NB4 (cell line): ENCODE results near the gene TMED9.

Experiments used
- DNase-seq: peaks from one replicate; pipeline ENCODE4 v3.0.0; 2010; ENCODE audit warnings: low read depth
- H3K4me3 ChIP-seq: one replicate; pipeline ENCODE4 v1.5.1; 2011; ENCODE audit warnings: mild to moderate bottlenecking, low read depth, low read length, moderate library complexity
- MAX ChIP-seq: IDR thresholded peaks from 2 replicates; pipeline ENCODE4 v1.6.1; 2011; ENCODE audit warnings: low read depth, low read length
- MYC ChIP-seq: IDR thresholded peaks from 2 replicates; pipeline ENCODE4 v1.6.1; 2011; ENCODE audit warnings: low read depth, low read length
- POLR2A ChIP-seq: IDR thresholded peaks from 2 replicates; pipeline ENCODE4 v1.6.1; 2011; ENCODE audit warnings: mild to moderate bottlenecking; ENCODE audit not compliant: insufficient read length; ENCODE audit errors: extremely low read depth
- TF ChIP-seq, protein P1 (sequence below): IDR thresholded peaks from one replicate; pipeline ENCODE4 v1.5.1; 2012; ENCODE audit warnings: low read depth, low read length

Gene TMED9

DNA sequence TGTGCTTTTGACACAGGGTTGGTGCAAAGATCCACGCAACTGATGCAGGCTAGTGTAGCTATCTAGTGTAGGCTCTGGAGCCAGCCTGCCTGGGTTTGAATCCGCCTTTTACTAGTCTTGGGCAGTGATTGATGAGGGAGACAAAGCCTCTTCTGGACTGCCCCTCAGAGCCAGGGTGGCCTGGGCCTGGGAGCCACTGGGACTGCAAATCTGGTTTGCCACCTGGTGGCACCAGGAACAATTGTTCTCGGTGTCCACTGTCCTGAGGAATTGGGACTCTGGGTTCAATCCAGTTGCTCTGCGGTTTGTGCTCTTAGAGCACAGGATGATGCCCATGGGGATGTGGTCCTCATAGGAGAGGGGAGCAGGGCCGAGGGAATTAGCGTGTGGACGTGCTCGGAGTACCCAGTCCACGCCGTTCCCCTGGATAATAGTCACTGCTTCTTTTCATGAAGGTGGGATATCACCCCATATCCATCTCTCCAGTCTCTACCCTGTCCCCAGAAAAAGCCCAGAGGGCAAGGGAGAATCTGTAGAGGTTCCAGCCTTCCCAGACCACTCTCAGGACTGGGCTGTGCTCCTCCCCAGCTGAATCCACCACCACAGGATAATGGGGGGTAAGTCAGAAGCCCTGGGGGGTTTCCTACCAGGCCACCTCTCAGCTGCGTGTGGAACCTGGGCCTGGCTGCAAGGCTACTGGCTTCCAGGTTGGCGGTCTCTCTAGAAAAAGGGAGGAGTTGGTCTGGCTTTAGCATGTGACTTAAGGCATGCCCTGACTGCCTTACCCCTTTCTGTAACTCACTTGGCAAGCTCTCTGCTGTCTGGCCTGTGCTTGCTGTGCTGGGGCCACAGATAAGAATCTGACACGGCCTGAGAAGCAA, 9.8 kb downstream of the TMED9 start:
- TF ChIP-seq, protein P1, sequence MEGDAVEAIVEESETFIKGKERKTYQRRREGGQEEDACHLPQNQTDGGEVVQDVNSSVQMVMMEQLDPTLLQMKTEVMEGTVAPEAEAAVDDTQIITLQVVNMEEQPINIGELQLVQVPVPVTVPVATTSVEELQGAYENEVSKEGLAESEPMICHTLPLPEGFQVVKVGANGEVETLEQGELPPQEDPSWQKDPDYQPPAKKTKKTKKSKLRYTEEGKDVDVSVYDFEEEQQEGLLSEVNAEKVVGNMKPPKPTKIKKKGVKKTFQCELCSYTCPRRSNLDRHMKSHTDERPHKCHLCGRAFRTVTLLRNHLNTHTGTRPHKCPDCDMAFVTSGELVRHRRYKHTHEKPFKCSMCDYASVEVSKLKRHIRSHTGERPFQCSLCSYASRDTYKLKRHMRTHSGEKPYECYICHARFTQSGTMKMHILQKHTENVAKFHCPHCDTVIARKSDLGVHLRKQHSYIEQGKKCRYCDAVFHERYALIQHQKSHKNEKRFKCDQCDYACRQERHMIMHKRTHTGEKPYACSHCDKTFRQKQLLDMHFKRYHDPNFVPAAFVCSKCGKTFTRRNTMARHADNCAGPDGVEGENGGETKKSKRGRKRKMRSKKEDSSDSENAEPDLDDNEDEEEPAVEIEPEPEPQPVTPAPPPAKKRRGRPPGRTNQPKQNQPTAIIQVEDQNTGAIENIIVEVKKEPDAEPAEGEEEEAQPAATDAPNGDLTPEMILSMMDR: no peak
- TF ChIP-seq POLR2A (no peak), MYC (no peak), MAX (no peak)
- no peak for DNase-seq
- no peak overlapping the region for H3K4me3 ChIP-seq

DNA sequence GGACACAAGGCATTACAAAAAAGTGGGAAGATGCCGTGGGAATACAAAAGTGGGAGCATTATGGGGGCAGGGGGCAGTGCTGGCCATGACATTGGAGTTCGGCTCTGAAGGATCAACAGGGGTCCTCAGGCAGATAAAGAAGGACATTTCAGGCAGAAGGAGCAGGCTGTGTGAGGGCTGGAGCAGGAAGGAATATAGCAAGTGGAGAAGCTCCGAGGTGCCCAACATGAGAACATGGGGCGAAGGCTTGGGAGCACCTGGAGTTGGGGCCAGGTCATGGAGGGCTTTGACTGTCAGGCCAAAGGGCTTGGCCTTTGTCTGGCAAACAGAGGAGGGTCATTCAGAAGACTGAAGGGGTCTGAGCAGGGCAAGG, 10.4 kb downstream of the TMED9 start:
- TF ChIP-seq, protein P1: no peak
- TF ChIP-seq POLR2A (no peak), MYC (no peak), MAX (no peak)

GRCh38 chr5:177603631-177604030, 11.6 kb downstream of the TMED9 start:
- TF ChIP-seq, protein P1: no peak
- TF ChIP-seq MYC: no peak
- TF ChIP-seq MAX: no peak
- no peak for DNase-seq
- no peak overlapping the region for H3K4me3 ChIP-seq

More for the DNA sequence above, 10.4 kb downstream of the TMED9 start:
- no peak overlapping the region for H3K4me3 ChIP-seq
- no peak for DNase-seq

DNA sequence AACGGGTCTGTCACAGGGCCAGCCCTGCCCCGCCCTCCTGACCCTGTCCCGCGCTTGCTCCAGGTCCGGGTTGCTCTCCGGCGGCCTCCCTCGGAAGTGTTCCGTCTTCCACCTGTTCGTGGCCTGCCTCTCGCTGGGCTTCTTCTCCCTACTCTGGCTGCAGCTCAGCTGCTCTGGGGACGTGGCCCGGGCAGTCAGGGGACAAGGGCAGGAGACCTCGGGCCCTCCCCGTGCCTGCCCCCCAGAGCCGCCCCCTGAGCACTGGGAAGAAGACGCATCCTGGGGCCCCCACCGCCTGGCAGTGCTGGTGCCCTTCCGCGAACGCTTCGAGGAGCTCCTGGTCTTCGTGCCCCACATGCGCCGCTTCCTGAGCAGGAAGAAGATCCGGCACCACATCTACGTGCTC, 12.1 kb downstream of the TMED9 start:
- no peak overlapping the region for H3K4me3 ChIP-seq
- no peak for DNase-seq
- TF ChIP-seq, protein P1: no peak
- TF ChIP-seq MYC (no peak), MAX (no peak), POLR2A (no peak)

DNA sequence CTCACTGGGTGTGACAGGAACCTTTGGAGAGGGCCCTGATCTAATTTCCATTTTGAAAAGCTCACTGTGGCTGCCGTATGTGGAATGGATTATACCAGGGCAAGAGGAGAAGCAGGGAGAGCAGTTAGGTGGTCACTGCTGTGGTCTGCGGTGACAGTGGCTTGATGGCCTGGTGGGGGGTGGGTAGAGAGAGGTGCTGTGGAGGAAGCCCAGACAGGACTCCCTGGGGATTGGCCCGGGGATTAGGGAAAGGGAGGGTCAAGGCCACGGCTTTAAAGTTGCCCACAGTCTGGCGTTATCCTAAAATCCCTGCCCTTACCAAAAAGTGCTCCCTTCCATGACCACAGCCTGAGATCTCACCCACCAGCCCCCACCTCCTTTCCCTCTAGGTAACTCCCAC, 12.7 kb downstream of the TMED9 start:
- no peak for DNase-seq
- no peak overlapping the region for H3K4me3 ChIP-seq
- TF ChIP-seq MAX (no peak), MYC (no peak)
- TF ChIP-seq, protein P1: no peak
